HepG2 (cell line): ENCODE measurements around the gene RASGRF1.

ENCODE experiments used
- HNF4A ChIP-seq: sonication (generic); formaldehyde crosslinking; IDR thresholded peaks from 2 replicates; pipeline ENCODE4 v1.4.0; 2020; ENCODE audit warnings: missing genetic modification reagents
- KDM5B ChIP-seq: sonication (generic); formaldehyde crosslinking; IDR thresholded peaks from 2 replicates; pipeline ENCODE4 v1.4.0; 2020; ENCODE audit warnings: missing genetic modification reagents, mild to moderate bottlenecking, borderline replicate concordance
- STAT5B ChIP-seq: sonication (generic); formaldehyde crosslinking; IDR thresholded peaks from 2 replicates; pipeline ENCODE4 v1.4.0; 2020; ENCODE audit warnings: missing genetic modification reagents
- TAF15 ChIP-seq: fragments of 200-400 bp; formaldehyde crosslinking; IDR thresholded peaks from one replicate; pipeline ENCODE4 v1.6.1; 2018; ENCODE audit warnings: mild to moderate bottlenecking, low read depth, low read length; ENCODE audit not compliant: poor library complexity, severe bottlenecking
- TF ChIP-seq, protein P1 (sequence below): sonication (generic); formaldehyde crosslinking; IDR thresholded peaks from 2 replicates; pipeline ENCODE4 v1.8.0; 2022; ENCODE audit warnings: missing genetic modification reagents, mild to moderate bottlenecking, moderate library complexity, borderline replicate concordance
- TF ChIP-seq, protein P2 (sequence below): sonication (generic); formaldehyde crosslinking; IDR thresholded peaks from 2 replicates; pipeline ENCODE4 v1.4.0; 2020; ENCODE audit warnings: missing genetic modification reagents
- TF ChIP-seq, protein P3 (sequence below): sonication (generic); formaldehyde crosslinking; IDR thresholded peaks from 2 replicates; pipeline ENCODE4 v1.5.0; 2020; ENCODE audit warnings: mild to moderate bottlenecking, missing genetic modification reagents, moderate library complexity
- TF ChIP-seq, protein P4 (sequence below): sonication (generic); formaldehyde crosslinking; IDR thresholded peaks from 2 replicates; pipeline ENCODE4 v1.8.1; 2022; ENCODE audit warnings: mild to moderate bottlenecking, missing genetic modification reagents

DNA sequence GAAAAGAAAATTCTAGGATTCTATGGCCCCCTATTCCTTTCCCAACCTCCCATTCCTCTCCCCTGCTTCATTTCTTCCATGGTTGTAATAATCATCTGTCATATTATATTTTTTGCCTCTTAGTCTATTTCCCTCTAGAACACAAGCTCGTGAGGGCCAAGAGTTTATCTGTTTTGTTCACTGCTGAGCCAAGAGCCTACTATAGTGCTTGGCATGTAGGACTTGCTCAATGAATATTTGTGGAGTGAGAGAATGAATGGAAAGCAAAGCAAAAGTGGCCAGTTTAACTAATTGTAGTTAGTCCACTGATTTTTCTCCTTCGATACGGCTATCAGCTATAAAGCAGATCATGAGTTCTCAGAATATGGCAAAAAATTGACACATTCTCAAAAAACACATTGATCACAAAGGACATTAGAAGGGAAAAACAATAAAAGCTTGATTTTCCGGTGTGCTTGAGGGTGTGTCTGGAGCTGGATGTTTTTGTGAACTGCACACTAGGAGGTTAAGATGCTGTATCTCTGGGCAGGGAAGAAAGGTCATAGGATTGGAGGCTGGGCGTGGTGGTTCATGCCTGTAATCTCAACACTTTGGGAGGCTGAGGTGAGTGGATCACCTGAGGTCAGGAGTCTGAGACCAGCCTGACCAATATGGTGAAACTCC is 120.8 kb downstream of the RASGRF1 start:
- TF ChIP-seq KDM5B (no peak), TAF15 (no peak), STAT5B (CRISPR knock-in tag) (no peak), HNF4A (CRISPR knock-in tag) (no peak)
- TF ChIP-seq, protein P1, sequence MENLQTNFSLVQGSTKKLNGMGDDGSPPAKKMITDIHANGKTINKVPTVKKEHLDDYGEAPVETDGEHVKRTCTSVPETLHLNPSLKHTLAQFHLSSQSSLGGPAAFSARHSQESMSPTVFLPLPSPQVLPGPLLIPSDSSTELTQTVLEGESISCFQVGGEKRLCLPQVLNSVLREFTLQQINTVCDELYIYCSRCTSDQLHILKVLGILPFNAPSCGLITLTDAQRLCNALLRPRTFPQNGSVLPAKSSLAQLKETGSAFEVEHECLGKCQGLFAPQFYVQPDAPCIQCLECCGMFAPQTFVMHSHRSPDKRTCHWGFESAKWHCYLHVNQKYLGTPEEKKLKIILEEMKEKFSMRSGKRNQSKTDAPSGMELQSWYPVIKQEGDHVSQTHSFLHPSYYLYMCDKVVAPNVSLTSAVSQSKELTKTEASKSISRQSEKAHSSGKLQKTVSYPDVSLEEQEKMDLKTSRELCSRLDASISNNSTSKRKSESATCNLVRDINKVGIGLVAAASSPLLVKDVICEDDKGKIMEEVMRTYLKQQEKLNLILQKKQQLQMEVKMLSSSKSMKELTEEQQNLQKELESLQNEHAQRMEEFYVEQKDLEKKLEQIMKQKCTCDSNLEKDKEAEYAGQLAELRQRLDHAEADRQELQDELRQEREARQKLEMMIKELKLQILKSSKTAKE (CRISPR knock-in tag), result no peak
- TF ChIP-seq, protein P2, sequence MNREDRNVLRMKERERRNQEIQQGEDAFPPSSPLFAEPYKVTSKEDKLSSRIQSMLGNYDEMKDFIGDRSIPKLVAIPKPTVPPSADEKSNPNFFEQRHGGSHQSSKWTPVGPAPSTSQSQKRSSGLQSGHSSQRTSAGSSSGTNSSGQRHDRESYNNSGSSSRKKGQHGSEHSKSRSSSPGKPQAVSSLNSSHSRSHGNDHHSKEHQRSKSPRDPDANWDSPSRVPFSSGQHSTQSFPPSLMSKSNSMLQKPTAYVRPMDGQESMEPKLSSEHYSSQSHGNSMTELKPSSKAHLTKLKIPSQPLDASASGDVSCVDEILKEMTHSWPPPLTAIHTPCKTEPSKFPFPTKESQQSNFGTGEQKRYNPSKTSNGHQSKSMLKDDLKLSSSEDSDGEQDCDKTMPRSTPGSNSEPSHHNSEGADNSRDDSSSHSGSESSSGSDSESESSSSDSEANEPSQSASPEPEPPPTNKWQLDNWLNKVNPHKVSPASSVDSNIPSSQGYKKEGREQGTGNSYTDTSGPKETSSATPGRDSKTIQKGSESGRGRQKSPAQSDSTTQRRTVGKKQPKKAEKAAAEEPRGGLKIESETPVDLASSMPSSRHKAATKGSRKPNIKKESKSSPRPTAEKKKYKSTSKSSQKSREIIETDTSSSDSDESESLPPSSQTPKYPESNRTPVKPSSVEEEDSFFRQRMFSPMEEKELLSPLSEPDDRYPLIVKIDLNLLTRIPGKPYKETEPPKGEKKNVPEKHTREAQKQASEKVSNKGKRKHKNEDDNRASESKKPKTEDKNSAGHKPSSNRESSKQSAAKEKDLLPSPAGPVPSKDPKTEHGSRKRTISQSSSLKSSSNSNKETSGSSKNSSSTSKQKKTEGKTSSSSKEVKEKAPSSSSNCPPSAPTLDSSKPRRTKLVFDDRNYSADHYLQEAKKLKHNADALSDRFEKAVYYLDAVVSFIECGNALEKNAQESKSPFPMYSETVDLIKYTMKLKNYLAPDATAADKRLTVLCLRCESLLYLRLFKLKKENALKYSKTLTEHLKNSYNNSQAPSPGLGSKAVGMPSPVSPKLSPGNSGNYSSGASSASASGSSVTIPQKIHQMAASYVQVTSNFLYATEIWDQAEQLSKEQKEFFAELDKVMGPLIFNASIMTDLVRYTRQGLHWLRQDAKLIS, result no peak
- TF ChIP-seq, protein P3, sequence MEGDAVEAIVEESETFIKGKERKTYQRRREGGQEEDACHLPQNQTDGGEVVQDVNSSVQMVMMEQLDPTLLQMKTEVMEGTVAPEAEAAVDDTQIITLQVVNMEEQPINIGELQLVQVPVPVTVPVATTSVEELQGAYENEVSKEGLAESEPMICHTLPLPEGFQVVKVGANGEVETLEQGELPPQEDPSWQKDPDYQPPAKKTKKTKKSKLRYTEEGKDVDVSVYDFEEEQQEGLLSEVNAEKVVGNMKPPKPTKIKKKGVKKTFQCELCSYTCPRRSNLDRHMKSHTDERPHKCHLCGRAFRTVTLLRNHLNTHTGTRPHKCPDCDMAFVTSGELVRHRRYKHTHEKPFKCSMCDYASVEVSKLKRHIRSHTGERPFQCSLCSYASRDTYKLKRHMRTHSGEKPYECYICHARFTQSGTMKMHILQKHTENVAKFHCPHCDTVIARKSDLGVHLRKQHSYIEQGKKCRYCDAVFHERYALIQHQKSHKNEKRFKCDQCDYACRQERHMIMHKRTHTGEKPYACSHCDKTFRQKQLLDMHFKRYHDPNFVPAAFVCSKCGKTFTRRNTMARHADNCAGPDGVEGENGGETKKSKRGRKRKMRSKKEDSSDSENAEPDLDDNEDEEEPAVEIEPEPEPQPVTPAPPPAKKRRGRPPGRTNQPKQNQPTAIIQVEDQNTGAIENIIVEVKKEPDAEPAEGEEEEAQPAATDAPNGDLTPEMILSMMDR, result no peak
- TF ChIP-seq, protein P4, sequence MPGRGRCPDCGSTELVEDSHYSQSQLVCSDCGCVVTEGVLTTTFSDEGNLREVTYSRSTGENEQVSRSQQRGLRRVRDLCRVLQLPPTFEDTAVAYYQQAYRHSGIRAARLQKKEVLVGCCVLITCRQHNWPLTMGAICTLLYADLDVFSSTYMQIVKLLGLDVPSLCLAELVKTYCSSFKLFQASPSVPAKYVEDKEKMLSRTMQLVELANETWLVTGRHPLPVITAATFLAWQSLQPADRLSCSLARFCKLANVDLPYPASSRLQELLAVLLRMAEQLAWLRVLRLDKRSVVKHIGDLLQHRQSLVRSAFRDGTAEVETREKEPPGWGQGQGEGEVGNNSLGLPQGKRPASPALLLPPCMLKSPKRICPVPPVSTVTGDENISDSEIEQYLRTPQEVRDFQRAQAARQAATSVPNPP (CRISPR knock-in tag), result no peak
